Measurements from ENCODE around the gene TRIO.
"Not testable (repeated sequence)": the region's sequence is repeated elsewhere in the genome, so short reads cannot be mapped to it uniquely, and the experiment has no call there.

DNA sequence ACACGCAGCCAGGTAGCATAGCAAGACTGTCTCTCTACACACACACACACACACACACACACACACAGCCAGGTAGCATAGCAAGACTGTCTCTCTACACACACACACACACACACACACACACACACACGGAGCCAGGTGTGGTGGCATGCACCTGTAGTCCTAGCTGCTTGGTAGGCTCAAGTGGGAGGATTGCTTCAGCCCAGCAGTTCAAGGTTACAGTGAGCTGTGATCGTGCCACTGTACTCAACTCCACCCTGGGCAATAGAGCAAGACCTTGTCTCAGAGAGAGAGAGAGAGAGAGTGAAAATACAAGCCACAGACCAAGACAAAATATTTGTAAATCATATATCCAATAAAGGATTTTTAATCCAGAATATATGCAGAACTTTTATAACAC, 64.3 kb downstream of the TRIO start:
- TF ChIP-seq, protein P1, sequence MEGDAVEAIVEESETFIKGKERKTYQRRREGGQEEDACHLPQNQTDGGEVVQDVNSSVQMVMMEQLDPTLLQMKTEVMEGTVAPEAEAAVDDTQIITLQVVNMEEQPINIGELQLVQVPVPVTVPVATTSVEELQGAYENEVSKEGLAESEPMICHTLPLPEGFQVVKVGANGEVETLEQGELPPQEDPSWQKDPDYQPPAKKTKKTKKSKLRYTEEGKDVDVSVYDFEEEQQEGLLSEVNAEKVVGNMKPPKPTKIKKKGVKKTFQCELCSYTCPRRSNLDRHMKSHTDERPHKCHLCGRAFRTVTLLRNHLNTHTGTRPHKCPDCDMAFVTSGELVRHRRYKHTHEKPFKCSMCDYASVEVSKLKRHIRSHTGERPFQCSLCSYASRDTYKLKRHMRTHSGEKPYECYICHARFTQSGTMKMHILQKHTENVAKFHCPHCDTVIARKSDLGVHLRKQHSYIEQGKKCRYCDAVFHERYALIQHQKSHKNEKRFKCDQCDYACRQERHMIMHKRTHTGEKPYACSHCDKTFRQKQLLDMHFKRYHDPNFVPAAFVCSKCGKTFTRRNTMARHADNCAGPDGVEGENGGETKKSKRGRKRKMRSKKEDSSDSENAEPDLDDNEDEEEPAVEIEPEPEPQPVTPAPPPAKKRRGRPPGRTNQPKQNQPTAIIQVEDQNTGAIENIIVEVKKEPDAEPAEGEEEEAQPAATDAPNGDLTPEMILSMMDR (conservative IDR thresholded peaks at IDR 0.05 in 1 of 2, IDR thresholded peaks at IDR 0.05 in 1 of 2; ENCODE audit: low read depth in 1 of 2, low read length in 2 of 2) = not testable (repeated sequence)
- TF ChIP-seq EZH2 (IDR thresholded peaks at IDR 0.05; ENCODE audit: low read length, missing control alignments) = not testable (repeated sequence)
